GM21381 (cell line): Measurements from ENCODE around the gene SLC10A3.

Experiments
- ATAC-seq: cut with Tn5 transposase; IDR thresholded peaks from one replicate; pipeline ENCODE4 v1.9.1; 2021; ENCODE audit warnings: mild to moderate bottlenecking, moderate library complexity; ENCODE audit not compliant: unreplicated experiment

The SLC10A3 gene

GRCh38 chrX:154490414-154491083 lies at the start of gene SLC10A3:
Gene SLC10A3 (minus strand): TSS chrX:154490629. CDS start chrX:154488940, 1,689 bp downstream.
- peak; percentile 76 for ATAC-seq

GRCh38 chrX:154539077-154539476 lies 48.6 kb upstream of the SLC10A3 start:
- ATAC-seq = no peak

GRCh38 chrX:154535892-154536291 lies 45.5 kb upstream of the SLC10A3 start:
- ATAC-seq = no peak

- peak; percentile 89 for ATAC-seq
These were observed 44.3 kb upstream of the SLC10A3 start for GRCh38 chrX:154534526-154535322.

GRCh38 chrX:154532690-154533089 lies 42.3 kb upstream of the SLC10A3 start:
- ATAC-seq = no peak

GRCh38 chrX:154531626-154532025 lies 41.2 kb upstream of the SLC10A3 start:
- ATAC-seq = no peak

- no peak for ATAC-seq
These were observed 39.9 kb upstream of the SLC10A3 start for GRCh38 chrX:154530286-154530685.

GRCh38 chrX:154529206-154529612 lies 38.8 kb upstream of the SLC10A3 start:
- no peak for ATAC-seq

- ATAC-seq = no peak
These were observed 36.7 kb upstream of the SLC10A3 start for GRCh38 chrX:154526901-154527675.

GRCh38 chrX:154525606-154526490 lies 35.4 kb upstream of the SLC10A3 start:
- no peak for ATAC-seq

- ATAC-seq = no peak
These were observed 29.0 kb upstream of the SLC10A3 start for GRCh38 chrX:154519389-154519788.

- ATAC-seq = no peak
These were observed 26.8 kb upstream of the SLC10A3 start for GRCh38 chrX:154517101-154517781.

GRCh38 chrX:154516656-154517100 lies 26.2 kb upstream of the SLC10A3 start:
- no peak for ATAC-seq

GRCh38 chrX:154515966-154516655 lies 25.7 kb upstream of the SLC10A3 start, which contains the start of gene FAM3A:
Gene FAM3A (minus strand): TSS chrX:154516232. CDS start chrX:154515772, 460 bp downstream.
- ATAC-seq = peak; percentile 91

GRCh38 chrX:154515090-154515965 lies 24.9 kb upstream of the SLC10A3 start:
- no peak for ATAC-seq

- no peak for ATAC-seq
These were observed 23.3 kb upstream of the SLC10A3 start for GRCh38 chrX:154513716-154514115.

GRCh38 chrX:154512879-154513553 lies 22.6 kb upstream of the SLC10A3 start:
- ATAC-seq = no peak

GRCh38 chrX:154511761-154512160 lies 21.3 kb upstream of the SLC10A3 start:
- ATAC-seq = no peak
